HG02763 (cell line): ENCODE data around the gene ARFGEF3.
"Not testable (repeated sequence)": the region's sequence is repeated elsewhere in the genome, so short reads cannot be mapped to it uniquely, and the experiment has no call there.

Experiments used
- ATAC-seq: cut with Tn5 transposase; IDR thresholded peaks from one replicate; pipeline ENCODE4 v1.9.1; 2021; ENCODE audit warnings: mild to moderate bottlenecking, moderate library complexity; ENCODE audit not compliant: unreplicated experiment

The ARFGEF3 gene

DNA sequence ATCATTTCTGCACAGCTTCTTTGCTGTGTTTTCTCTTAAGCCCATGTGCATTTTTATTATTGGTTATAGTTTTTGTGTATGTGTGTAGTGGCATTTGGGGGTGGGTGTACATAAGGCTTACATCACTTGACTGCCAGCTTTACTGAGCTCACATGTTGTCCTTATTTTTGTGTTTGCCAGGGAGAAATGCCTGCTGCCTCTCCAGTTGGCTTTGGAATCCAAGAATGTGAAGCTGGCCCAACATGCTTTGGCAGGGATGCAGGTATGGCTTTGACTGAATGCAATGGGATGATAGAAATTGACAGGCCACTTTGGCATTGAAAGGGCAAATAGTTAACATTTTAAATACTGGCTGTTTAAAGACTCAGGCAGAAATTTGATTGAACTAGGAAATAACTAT lies 45.1 kb downstream of the ARFGEF3 start:
- ATAC-seq: no peak

- no peak for ATAC-seq
These were observed 49.4 kb downstream of the ARFGEF3 start for GRCh38 chr6:138211048-138211581.

- no peak for ATAC-seq
These were observed 49.9 kb downstream of the ARFGEF3 start for GRCh38 chr6:138211601-138212000.

GRCh38 chr6:138212530-138212929 lies 50.8 kb downstream of the ARFGEF3 start:
- ATAC-seq: not testable (repeated sequence)

DNA sequence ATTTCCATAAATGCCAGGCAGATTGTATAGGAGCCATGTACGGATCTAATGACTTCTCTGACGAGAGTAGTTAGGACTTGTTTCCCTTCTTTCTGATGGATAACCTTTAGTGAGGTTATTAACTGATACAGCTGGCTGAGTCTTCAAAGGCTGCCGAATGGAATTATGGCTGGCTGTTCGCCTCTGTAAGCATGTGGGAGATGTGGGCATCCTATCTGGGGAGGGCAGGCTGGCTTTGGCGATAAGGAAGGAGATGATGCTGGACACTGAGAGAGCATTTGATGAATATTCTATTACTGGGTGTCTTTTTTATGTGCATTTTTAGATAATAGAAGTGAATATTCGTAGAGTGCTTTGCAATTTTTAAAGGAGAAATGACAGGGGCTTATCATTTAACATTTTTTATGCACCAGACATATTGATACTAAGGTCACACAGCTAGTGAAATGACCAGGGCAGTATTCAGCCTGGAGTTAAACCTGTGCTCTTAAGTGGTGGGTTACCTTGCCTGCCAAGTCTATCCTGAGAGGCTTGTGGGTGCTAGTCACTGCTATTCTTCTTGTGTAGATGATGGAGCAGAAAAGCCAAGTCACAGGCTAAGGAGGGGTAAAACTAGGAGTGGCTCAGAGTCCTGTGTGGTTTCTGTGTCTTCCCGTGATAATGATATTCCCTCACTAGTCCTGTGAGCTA lies 53.5 kb downstream of the ARFGEF3 start:
- ATAC-seq: no peak

GRCh38 chr6:138218449-138218848 lies 56.7 kb downstream of the ARFGEF3 start, which contains the start of gene PBOV1:
Gene PBOV1, minus strand, starts transcription at chr6:138218491. Its CDS starts 96 bp downstream, at chr6:138218395.
- ATAC-seq: no peak

GRCh38 chr6:138219398-138219797 lies 57.7 kb downstream of the ARFGEF3 start:
- ATAC-seq: no peak

- no peak for ATAC-seq
These were observed 58.2 kb downstream of the ARFGEF3 start for GRCh38 chr6:138219901-138220300.

GRCh38 chr6:138222901-138223546 lies 61.3 kb downstream of the ARFGEF3 start:
- no peak for ATAC-seq

DNA sequence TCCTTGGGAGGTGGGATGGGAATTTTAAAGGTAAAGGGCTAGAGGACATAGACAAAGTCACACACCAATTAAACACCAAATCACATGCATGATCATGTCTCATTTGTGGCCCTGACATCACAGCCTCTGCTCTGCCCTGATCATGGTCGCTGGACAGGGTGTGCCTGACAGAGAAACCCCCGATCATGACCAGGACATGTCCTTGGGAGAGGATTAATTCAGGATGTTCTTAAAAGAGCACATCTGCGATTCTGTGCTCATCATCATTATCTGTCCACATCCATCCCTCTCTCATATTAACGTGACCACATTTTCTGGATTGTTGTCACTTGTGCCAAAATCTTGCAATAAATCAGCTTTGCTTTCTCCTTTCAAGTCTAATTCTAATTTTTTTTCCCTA lies 64.2 kb downstream of the ARFGEF3 start:
- no peak for ATAC-seq

GRCh38 chr6:138226700-138227315 lies 65.1 kb downstream of the ARFGEF3 start:
- no peak for ATAC-seq

DNA sequence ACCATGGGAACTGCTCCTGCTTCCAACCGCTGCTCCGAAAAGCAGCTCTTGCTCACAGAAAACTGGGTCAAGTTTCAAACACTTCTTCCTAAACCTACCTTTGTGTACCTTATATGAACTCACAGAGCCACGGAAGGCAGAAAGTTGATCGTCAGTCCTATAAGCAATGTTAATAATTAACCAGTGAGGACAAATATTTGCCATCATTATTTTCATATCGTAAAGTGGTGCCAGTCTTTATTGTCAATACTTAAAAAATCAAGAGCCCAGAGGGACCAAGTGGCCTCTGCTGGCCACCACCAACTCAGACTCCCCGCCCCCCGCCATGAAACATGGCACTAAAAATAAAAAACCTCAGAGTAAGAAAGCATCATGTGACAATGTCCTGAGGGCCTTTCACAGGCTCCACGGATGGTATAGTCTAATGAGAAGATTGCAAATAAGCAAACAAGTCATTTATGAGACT lies 65.6 kb downstream of the ARFGEF3 start:
- no peak for ATAC-seq

- ATAC-seq: no peak
These were observed 67.3 kb downstream of the ARFGEF3 start for GRCh38 chr6:138229072-138229471.

GRCh38 chr6:138229663-138230179 lies 68.0 kb downstream of the ARFGEF3 start:
- ATAC-seq: no peak

GRCh38 chr6:138230221-138230620 lies 68.5 kb downstream of the ARFGEF3 start:
- no peak for ATAC-seq

- ATAC-seq: no peak
These were observed 69.1 kb downstream of the ARFGEF3 start for GRCh38 chr6:138230759-138231380.

DNA sequence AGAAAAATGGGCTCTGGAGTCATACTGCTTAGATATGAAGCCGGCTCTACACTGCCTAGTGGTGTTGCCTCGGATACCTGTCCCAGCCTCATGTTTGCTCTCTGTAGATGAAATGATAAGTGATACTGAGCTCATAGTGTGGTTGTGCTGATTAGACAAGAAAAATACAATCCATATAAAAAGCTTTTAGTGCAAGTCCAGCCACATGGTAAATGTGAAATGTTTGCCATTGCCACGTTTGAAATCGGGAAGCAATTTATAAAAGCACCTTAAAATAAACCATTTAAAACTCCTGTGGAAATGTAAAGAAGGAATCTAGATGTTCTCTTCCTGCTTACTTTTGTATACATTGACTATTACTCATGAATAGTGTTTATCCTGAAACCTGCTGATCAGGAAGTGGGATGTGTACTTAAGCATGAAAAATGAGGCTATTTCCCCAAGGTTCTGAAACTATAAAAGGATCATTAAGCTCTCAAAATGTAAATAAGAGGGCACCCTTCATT lies 69.7 kb downstream of the ARFGEF3 start:
- no peak for ATAC-seq

DNA sequence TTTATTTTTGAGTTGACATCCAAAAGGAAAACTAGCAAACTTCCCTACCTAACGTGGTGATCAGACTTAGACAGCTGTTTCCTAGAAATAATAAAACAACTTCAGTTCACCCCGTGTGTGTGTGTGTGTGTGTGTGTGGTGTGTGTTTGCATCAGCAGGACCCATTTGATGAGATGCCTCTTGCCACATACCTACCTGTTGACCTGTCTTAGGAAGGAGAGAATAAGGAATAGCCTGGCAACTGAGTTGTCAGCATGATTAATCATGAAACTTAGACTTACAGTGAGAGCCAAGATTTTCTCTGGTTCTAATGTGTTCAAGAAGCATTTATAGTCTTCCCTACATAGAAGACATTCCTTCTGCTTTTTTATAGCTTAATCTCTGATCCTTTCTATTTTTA lies 72.6 kb downstream of the ARFGEF3 start:
- ATAC-seq: no peak

GRCh38 chr6:138235205-138235604 lies 73.5 kb downstream of the ARFGEF3 start:
- ATAC-seq: no peak

GRCh38 chr6:138235693-138236092 lies 74.0 kb downstream of the ARFGEF3 start:
- ATAC-seq: no peak

- no peak for ATAC-seq
These were observed 75.7 kb downstream of the ARFGEF3 start for GRCh38 chr6:138237463-138237862.
